ENCODE results near the gene RERG. TPM values are rescaled to one million over a fixed set of nuclear protein-coding genes. Genes with fewer than 3 reads are reported as not detected.

The RERG gene
- polyA plus RNA-seq, 2 of the 4 experiments (the other 2 are of a cell fraction): 0.48 to 0.79 TPM

GRCh38 chr12:15231493-15231892 lies 10.3 kb upstream of the RERG start:
- Histone ChIP-seq H3K4me1 (no peaks in the 10 kb centered on the region), H3K4me3 (no peak overlapping the region), H3K9me3 (0 out of 3 replicates have a peak, but pooled peaks cover 3% of the 10 kb centered on the region), H3K27ac (no peak overlapping the region), H3K4me2 (no peak overlapping the region)
- no peak for TF ChIP-seq GATA3 (IDR thresholded peaks at IDR 0.05; ENCODE audit: borderline replicate concordance)
- no peak for TF ChIP-seq HES2 (IDR thresholded peaks at IDR 0.05)
- no peak for TF ChIP-seq ZC3H11A (IDR thresholded peaks at IDR 0.05)
- TF ChIP-seq SMC3 (IDR thresholded peaks at IDR 0.05): no peak
- TF ChIP-seq CHD4 (IDR thresholded peaks at IDR 0.05; ENCODE audit: borderline replicate concordance): no peak
- TF ChIP-seq MYC (IDR thresholded peaks at IDR 0.05; ENCODE audit: borderline replicate concordance, low read length): no peak
- 3% methylated on average over 1 of the region's 1 CpG for WGBS (ENCODE audit: missing lambda C conversion rate)
- ATAC-seq (no peak), FAIRE-seq (no peak), DNase-seq (ENCODE audit: low read depth in 1 of 2, low spot score in 1 of 2) (no peak)
- ChIA-PET CTCF (interaction anchor here (1.1 to 4.2 kb wide), 3 partner anchors 10 to 294 kb away, joined by 3 to 42 read pairs (median 6); partner anchors contain the start of gene RERG), POLR2A (no interaction called here)

GRCh38 chr12:15230751-15231150 lies 9.5 kb upstream of the RERG start:
- ChIA-PET POLR2A (interaction anchor here (1.8 kb wide), 1 partner anchor 460 kb away, joined by 5 read pairs; a partner anchor contains a TSS), CTCF (interaction anchor here (0.9 to 4.2 kb wide), 4 partner anchors 9 to 295 kb away, joined by 3 to 42 read pairs (median 6); partner anchors contain the start of gene RERG)
- FAIRE-seq (no peak), DNase-seq (ENCODE audit: low read depth in 1 of 2, low spot score in 1 of 2) (no peak), ATAC-seq (no peak)
- Histone ChIP-seq H3K9me3 (0 out of 3 replicates have a peak, but pooled peaks cover 3% of the 10 kb centered on the region), H3K4me3 (no peak overlapping the region), H3K4me1 (no peaks in the 10 kb centered on the region), H3K4me2 (no peak overlapping the region), H3K27ac (no peak overlapping the region)
- TF ChIP-seq HEYL (CRISPR knock-in tag; IDR thresholded peaks at IDR 0.05) (no peak), ZC3H11A (IDR thresholded peaks at IDR 0.05) (no peak), FOSL2 (IDR thresholded peaks at IDR 0.05) (no peak), FOSL2 (CRISPR knock-in tag; IDR thresholded peaks at IDR 0.05) (no peak), HOXB13 (CRISPR knock-in tag; IDR thresholded peaks at IDR 0.05; ENCODE audit: low read depth) (no peak), CBX2 (IDR thresholded peaks at IDR 0.05; ENCODE audit: borderline replicate concordance, low read depth) (no peak), HMGXB4 (CRISPR knock-in tag; IDR thresholded peaks at IDR 0.05; ENCODE audit: borderline replicate concordance) (no peak), CHD2 (IDR thresholded peaks at IDR 0.05; ENCODE audit: low read length, partially characterized antibody) (no peak), PHF8 (IDR thresholded peaks at IDR 0.05; ENCODE audit: borderline replicate concordance, low read depth) (no peak), BCL3 (IDR thresholded peaks at IDR 0.05) (no peak), MAZ (IDR thresholded peaks at IDR 0.05; ENCODE audit: borderline replicate concordance, low read depth, low read length) (no peak), TFCP2L1 (CRISPR knock-in tag; IDR thresholded peaks at IDR 0.05) (no peak)

- POLR2A ChIA-PET: interaction anchor here (1.8 kb wide), 1 partner anchor 459 kb away, joined by 5 read pairs; a partner anchor contains a TSS
- TF ChIP-seq ZSCAN20 (CRISPR knock-in tag; IDR thresholded peaks at IDR 0.05) (no peak), KDM5A (IDR thresholded peaks at IDR 0.05) (no peak), PBX3 (IDR thresholded peaks at IDR 0.05) (no peak)
Measured at GRCh38 chr12:15230137-15230536, 8.9 kb upstream of the RERG start.

More at GRCh38 chr12:15230137-15230536, 8.9 kb upstream of the RERG start:
- Histone ChIP-seq H3K4me2 (no peak overlapping the region), H3K4me3 (no peak overlapping the region), H3K27ac (no peak overlapping the region), H3K9me3 (0 out of 3 replicates have a peak, but pooled peaks cover under 1% of the 10 kb centered on the region), H3K4me1 (no peaks in the 10 kb centered on the region)
- CTCF ChIA-PET: interaction anchor here (0.9 to 4.2 kb wide), 3 partner anchors 9 to 459 kb away, joined by 3 to 42 read pairs (median 5); partner anchors contain the start of gene RERG
- FAIRE-seq (no peak), ATAC-seq (no peak), DNase-seq (ENCODE audit: low read depth in 1 of 2, low spot score in 1 of 2) (no peak)

Measured in A549 (cell line).